ENCODE data around the gene ATAD3C.
"Not testable (repeated sequence)": the region's sequence is repeated elsewhere in the genome, so short reads cannot be mapped to it uniquely, and the experiment has no call there.

ATAD3C gene

GRCh38 chr1:1508775-1509464 is 59.4 kb downstream of the ATAD3C start:
- DNase-seq (ENCODE audit: low read depth): not testable (repeated sequence)

DNA sequence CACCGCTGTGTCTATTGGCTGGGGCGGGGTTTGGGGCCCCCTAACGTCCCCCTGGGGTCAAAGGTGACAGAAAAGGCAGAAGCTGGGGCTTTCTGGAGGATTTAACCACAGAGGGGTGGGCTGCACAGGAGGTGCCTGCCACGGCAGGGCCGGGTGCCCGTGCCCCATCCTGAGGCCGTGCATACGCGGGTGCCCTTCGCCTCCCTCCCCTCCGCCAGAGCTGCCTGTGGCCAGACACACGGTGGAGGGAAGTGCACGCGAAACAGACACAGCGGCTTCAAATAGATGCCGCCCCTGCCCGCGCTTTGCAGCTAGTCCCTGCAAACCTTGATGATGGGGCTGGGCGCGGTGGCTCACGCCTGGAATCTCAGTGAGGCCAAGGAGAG is 60.0 kb downstream of the ATAD3C start:
- DNase-seq (ENCODE audit: low read depth): not testable (repeated sequence)

DNA sequence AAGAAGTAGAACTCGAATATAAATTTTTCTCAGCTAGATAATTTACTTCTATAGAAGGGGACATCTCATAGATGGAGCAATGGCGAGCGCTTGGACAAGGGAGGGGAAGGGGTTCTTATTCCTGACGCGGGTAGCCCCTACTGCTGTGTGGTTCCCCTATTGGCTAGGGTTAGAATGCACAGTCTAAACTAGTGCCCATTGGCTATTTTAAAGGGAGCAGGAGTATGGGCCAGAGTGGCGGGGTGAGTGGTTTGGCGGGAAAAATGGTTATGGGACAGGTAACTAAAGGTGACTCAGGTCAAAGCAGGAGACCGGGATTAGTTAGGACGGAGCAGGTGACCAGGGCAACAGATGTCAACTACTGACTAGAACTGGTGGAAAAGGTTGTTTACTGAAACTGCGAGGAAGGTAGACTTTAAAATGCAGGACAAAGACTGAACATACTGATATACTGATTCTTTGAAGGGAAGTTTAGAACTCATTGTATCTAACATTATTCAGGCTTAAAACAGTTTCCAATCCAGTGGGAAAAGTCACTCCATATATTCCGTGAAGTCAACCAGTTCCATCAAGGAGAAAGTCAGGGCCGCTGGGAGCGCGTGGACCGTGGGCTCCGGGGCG is 61.5 kb downstream of the ATAD3C start:
- no peak for DNase-seq (ENCODE audit: low read depth)

GRCh38 chr1:1511533-1512285 is 62.2 kb downstream of the ATAD3C start, which contains the start of gene ATAD3A:
ATAD3A (plus strand) TSS chr1:1512162; CDS start chr1:1512269, 107 bp downstream.
- DNase-seq (ENCODE audit: low read depth): peak; percentile 96

DNA sequence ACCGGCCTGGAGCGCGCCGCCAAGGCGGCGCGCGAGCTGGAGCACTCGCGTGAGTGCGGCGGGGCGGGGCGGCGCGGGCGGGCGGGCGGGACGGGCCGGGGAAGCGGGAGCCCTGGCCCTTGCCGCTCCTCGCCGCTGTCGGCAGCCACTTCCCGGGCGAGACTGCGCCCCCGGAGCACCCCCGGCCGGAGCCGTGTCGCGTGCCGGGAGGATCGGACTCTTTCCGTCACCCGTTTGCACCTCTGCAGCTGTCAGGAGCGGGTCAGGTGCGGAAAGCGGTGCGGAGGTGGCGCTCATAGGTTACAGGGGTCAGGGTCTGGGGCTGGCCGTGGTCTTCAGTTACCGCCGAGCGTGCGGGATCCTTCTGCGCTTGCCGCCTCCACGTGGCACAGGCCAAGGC is 62.9 kb downstream of the ATAD3C start:
- not testable (repeated sequence) for DNase-seq (ENCODE audit: low read depth)

DNA sequence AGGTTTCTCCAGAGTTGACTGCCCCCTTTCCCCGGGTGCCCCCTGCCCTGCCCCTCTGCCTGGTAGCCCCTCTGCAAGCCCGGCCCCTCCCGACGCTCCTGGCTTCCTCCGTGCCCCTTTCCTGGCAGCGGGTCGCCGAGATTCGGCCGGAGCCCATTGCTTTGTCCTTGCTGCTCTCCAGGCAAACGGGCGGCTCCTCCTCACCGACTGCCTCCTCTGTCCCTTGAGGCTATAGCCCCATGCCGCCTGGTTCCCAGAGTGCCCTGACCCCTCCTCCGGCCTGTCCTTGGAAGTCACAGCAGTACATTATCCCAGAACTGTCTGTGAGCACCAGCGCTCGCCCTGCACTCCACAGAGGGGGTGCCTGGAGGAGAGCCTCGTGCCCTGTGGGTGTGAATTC is 64.2 kb downstream of the ATAD3C start:
- not testable (repeated sequence) for DNase-seq (ENCODE audit: low read depth)

DNA sequence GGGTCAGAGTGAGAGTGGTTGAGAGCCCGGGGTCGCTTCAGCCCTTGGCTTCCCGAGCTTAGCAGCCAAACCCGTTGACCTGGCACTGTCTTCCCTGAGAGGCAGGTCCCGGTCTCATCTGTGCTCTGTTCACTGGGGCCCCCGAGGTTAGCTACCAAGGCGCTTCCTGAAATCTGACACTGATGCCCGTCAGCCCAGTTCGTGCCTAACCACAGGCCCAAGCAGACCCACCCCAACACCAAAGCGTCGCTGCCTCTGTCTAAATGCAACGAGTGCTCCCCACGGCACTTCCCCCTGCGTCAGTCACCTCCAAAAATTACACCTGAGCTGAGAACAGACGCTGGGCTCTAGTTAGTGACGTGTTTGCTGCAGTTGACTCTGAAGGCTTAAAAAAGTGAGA is 64.9 kb downstream of the ATAD3C start:
- not testable (repeated sequence) for DNase-seq (ENCODE audit: low read depth)

DNA sequence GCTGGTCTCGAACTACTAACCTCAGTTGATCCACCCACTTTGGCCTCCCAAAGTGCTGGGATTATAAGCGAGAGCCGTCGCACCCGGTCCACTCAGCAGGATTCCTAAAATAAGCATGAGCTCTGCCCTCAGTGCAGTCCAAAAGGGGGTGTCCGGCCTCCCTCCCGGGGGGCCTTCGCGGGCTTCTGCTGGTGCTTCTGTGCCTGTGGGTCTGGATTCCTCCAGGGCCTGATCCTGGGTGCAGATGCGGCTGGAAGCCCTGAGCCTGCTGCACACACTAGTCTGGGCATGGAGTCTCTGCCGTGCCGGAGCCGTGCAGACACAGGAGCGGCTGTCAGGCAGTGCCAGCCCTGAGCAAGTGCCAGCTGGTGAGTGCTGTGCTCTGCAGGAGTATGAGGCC is 67.4 kb downstream of the ATAD3C start:
- not testable (repeated sequence) for DNase-seq (ENCODE audit: low read depth)

GRCh38 chr1:1517973-1518620 is 68.6 kb downstream of the ATAD3C start:
- DNase-seq (ENCODE audit: low read depth): no peak

DNA sequence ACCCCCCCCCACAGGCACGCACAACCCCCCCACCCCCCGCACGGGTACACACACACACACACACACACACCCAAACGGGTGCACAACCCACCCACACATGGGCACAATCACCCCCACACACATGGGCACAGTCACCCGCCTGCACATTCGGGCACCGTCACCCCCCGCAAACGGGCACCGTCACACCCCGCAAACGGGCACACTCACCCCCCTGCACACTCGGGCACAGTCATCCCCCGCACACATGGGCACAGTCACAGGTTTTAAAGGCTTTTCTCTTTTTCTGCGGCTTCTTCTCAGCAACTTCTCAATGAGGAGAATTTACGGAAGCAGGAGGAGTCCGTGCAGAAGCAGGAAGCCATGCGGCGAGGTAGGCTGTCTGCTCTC is 69.1 kb downstream of the ATAD3C start:
- not testable (repeated sequence) for DNase-seq (ENCODE audit: low read depth)
